Mononuclear cell (primary cell): Measurements from ENCODE around the gene ABCC1. TPM values are rescaled to one million over a fixed set of nuclear protein-coding genes. Genes with fewer than 3 reads are reported as not detected.

ENCODE experiments used
- H3K27me3 ChIP-seq: 2 replicates; pipeline ENCODE4 v1.6.0; 2011; ENCODE audit warnings: low read length, control low read depth; ENCODE audit not compliant: insufficient read depth
- H3K4me1 ChIP-seq: 2 replicates; pipeline ENCODE4 v1.5.1; 2011; ENCODE audit warnings: mild to moderate bottlenecking, low read length, control low read depth; ENCODE audit not compliant: insufficient read depth
- H3K4me3 ChIP-seq: 2 replicates; pipeline ENCODE4 v1.5.1; 2011; ENCODE audit warnings: mild to moderate bottlenecking, low read length, moderate library complexity
- H3K9me3 ChIP-seq: 2 replicates; pipeline ENCODE4 v1.5.1; 2011; ENCODE audit warnings: low read depth, mild to moderate bottlenecking, control low read depth, low read length
- total RNA-seq: library from RNA; depleted of rRNA; stranded (reverse); fragments of >200 nt; gene quantifications from one replicate; pipeline ENCODE4 v1.2.3, GENCODE V29; 2012

The ABCC1 gene
- total RNA-seq, 1 donor, result 27.0 TPM

DNA sequence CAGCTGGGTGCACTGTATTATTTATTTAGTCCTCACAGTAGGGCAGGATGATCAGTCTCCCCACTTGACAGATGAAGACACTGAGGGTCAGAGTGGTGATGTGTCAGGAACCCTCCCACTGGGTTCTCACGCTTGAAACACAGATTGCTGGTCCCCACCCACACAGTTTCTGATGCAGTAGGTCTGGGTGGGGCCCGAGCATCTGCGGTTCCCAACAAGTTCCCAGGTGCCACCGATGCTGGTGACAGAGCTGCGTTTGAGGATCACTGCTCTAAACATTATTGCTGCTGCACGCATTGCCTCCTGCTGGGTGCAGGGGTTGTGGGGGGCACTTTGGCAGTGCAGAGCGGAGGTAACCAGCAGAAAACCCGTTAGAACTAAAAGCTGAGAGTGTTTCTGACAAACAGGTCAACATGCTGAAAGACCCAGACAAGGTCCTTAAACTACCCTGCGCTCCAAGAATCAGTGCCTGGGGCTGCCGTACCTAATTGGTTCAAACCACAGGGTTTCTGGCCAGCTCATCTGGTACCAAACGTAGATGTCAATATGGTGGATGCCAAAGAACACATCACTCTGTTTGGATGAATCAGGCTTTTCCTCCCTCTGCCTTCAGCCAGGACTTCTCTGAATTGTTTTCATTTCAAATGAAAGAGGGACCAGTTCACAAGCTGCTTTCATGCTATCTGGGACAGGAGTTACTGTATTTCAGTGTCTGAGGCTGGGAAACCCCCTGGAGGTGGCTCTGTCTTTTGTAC is 76.0 kb downstream of the ABCC1 start:
- Histone ChIP-seq H3K27me3 (no peaks in the 10 kb centered on the region), H3K9me3 (no peaks in the 10 kb centered on the region), H3K4me1 (peaks cover 56% of the 10 kb centered on the region), H3K4me3 (no peak overlapping the region)

DNA sequence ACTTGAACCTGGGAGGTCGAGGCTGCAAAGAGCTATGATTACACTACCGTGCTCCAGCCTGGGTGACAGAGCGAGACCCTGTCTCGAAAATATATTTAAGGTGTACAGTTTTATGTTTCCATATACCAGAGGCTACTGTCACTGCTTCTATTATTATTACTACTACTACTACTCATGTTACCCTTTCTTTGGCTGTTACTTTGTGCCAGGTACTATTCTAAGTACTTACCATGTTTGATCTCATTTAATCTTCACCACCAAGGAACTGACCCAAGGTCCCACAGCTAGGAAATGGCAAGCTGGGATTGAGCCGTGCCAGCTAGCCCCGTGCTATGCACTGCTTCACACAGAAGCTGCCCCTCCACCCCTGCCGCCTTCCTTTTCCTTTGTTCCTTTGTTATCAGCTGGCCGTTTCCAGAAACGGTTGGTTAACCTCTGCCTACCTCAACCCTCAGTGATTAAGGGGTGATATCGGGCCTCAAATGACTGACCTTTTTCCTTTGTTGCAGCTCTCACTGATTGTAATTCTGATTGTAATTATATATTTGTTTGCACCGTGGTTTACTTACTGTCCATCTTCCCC is 78.4 kb downstream of the ABCC1 start:
- Histone ChIP-seq H3K4me3 (no peak overlapping the region), H3K4me1 (peaks cover 37% of the 10 kb centered on the region), H3K9me3 (no peaks in the 10 kb centered on the region), H3K27me3 (no peaks in the 10 kb centered on the region)

DNA sequence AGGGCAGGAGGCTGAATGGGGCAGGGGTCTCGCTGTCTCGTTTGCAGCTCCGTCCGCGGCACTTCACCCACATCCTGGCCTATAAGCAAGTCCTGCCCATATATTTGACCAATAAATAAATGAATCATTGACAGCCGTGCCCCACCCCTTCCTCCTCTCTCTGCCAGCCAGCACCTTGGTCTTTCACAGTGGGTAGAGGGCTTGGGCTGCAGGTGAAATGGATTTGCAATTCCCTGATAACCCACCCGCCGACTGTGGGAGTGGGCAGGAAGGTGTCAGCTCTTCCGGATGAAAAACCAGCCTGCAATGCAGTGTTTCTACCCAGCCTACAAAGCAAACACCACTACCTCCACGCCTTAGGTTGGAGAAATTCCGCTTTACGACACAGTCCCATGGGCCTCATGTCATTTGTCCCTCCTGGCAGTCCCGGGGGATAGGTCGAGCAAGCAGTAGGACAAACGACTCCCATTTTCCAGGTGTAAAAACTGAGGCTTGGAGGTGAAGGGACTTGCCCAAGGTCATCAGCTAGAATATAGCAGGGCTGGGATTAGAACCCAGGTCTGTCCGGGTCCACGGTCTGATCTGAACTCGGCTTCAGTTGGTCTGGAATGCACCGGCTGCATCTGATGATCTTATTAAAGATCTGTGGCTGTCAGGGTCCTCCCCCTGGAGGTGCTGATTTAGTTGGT is 79.0 kb downstream of the ABCC1 start:
- H3K4me3 ChIP-seq, result no peak overlapping the region
- H3K4me1 ChIP-seq, result peaks cover 43% of the 10 kb centered on the region
- no peaks in the 10 kb centered on the region for H3K27me3 ChIP-seq
- H3K9me3 ChIP-seq, result no peaks in the 10 kb centered on the region

DNA sequence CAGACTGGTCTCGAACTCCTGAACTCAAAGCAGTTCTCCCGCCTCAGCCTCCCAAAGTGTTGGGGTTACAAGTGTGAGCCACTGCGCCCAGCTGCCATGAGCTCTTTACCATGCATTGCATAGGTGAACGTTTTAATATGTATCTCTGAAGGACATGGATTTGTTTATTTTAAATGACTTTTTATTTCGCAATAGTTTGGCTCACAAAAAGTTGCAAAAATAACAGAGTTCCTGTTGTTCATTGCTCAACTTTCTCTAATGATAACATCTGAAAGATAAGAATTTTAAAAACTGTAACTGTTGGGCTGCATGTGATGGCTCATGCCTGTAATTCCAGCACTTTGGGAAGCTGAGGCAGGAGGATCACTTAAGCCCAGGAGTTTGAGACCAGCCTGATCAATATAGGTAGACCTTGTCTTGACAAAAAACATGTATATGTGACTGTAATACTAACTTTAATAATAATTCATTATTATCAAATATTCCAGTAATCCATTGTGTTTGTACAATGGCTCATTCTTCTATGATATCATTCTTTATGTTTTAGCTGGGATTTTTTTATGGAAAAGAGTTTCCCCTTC is 80.1 kb downstream of the ABCC1 start:
- H3K4me3 ChIP-seq, result no peak overlapping the region
- H3K27me3 ChIP-seq, result no peaks in the 10 kb centered on the region
- peaks cover 50% of the 10 kb centered on the region for H3K4me1 ChIP-seq
- H3K9me3 ChIP-seq, result no peaks in the 10 kb centered on the region

DNA sequence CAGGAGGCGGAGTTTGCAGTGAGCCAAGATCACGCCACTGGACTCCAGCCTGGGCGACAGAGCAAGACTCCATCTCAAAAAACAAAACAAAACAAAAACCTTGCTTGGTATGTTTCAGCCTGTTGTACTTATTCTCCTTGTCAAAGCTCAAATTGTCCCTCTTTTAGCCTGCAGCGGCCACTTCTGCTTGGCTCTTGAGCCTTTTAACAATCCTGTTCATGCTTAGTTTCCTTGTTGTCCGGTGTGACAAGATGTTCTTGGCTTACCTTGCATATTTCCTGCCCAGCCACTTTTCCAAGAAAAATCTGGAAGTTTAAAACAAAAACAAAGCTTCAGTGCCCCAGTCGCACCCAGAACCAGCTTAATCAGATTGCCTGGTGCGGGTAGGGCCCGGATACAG is 81.0 kb downstream of the ABCC1 start:
- peaks cover 40% of the 10 kb centered on the region for H3K4me1 ChIP-seq
- H3K9me3 ChIP-seq, result no peaks in the 10 kb centered on the region
- no peaks in the 10 kb centered on the region for H3K27me3 ChIP-seq
- no peak overlapping the region for H3K4me3 ChIP-seq

DNA sequence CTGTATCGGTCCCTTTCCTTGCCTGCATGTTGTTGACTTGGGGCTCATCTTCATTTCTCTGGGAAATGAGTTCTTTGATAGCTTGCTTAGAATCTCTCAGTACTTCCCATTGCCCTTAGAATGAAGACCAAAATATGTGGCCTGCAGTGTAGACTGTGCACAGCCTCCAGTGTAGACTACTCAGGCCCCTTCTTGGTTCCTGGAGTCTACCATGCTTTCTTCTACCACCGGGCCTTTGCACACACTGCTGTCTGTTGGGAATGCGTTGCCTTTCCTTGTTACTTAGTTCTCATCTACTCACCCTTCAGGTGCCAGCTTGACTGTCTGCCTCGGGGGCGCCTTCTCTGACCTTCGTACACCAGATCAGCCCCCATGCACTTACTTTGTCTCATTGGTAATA is 82.0 kb downstream of the ABCC1 start:
- Histone ChIP-seq H3K4me1 (peaks cover 32% of the 10 kb centered on the region), H3K27me3 (no peaks in the 10 kb centered on the region), H3K4me3 (no peak overlapping the region), H3K9me3 (no peaks in the 10 kb centered on the region)

DNA sequence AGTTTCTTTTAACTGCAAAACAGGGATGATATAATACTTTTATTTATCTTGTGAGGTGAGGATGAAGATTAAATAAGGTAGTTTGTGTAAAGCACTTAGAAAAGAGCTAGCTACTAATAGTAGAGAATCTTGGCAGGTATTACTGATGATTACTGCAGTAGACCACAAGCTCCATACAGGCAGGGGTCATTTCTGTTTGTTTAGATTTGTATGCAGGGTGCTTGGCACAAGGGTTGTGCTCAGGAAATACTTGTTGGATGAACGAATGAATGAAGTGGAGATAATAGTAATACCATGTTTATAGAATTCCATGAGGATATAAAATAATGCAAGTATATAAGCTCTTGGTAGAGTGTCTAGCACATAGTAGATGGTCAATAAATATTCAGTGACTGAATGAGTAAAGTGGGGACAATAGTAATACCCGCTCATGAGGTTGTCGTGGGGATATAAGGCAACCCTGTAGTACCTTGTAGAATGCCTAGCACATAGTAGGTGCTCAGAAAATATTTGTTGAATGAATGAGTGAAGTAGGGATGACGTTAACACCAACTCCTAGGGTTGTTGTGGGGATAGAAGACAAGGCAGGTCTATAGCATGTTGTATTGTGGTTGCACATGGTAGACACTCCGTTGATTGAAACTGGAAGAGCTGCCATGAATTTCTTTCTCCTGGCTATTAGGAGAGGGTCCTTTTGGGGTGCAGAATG is 83.0 kb downstream of the ABCC1 start:
- Histone ChIP-seq H3K4me1 (peaks cover 32% of the 10 kb centered on the region), H3K4me3 (no peak overlapping the region), H3K27me3 (no peaks in the 10 kb centered on the region), H3K9me3 (no peaks in the 10 kb centered on the region)

DNA sequence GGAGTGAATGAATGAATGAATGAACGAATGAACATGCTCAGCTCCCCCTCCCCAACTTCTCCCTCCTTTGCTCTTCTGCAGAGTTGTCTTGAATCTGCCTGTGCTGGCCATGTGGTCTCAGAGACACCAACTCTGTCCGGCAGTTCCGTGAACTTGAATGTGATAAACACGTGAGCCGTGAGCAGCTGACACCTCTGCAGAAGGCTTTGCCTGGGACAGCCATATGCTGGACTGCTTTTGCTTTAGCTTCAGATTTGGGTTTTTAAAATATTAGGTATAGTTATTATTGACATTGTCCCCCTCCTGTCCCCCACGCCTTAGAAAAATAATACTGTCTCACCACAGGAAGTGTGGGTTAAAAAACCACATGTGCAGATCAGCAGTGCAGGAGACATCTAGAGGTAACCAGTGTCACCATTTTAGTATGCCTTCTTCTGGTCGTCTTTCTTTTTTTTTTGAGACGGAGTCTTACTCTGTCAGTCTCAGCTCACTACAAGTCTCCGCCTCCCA is 83.8 kb downstream of the ABCC1 start:
- Histone ChIP-seq H3K4me3 (no peak overlapping the region), H3K4me1 (peaks cover 32% of the 10 kb centered on the region), H3K9me3 (no peaks in the 10 kb centered on the region), H3K27me3 (no peaks in the 10 kb centered on the region)

DNA sequence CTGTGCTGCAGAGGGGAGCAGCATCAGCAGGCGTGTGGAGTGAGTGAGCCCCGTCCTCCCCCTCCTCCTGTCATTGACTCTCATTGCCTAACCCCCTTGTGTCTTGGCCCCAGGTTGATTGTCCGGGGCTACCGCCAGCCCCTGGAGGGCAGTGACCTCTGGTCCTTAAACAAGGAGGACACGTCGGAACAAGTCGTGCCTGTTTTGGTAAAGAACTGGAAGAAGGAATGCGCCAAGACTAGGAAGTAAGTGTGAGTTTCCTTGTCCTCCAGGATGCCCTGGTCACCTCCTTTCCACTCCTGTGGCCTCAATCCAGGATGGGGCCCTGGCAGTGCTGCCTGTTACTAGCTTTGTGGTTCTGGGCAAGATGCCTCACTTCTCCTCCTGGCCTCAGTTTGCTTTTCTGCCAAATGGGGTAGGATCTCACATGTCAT is 87.0 kb downstream of the ABCC1 start:
- Histone ChIP-seq H3K4me1 (peaks cover 21% of the 10 kb centered on the region), H3K4me3 (no peak overlapping the region), H3K27me3 (no peaks in the 10 kb centered on the region), H3K9me3 (no peaks in the 10 kb centered on the region)

DNA sequence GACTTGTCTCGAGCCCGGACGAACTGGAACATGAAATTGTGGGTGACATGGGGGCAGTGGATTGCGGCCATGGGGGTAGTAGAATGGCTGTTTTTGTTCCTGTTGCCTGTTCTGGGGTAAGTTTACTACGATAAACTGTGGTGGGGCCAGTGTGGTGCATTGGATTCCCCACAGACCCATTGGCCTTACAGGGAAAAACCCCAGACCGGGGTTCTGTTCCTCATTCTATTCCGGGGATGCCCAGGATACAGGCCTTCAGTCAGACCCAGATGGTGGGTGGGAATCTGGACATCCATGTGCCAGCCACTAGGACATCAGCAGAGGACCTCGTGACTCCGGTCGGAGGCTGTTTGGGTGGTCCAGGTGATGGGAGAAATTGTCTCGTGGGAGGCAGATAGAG is 88.1 kb downstream of the ABCC1 start:
- H3K4me3 ChIP-seq, result no peak overlapping the region
- H3K27me3 ChIP-seq, result no peaks in the 10 kb centered on the region
- no peaks in the 10 kb centered on the region for H3K9me3 ChIP-seq
- peaks cover 21% of the 10 kb centered on the region for H3K4me1 ChIP-seq

DNA sequence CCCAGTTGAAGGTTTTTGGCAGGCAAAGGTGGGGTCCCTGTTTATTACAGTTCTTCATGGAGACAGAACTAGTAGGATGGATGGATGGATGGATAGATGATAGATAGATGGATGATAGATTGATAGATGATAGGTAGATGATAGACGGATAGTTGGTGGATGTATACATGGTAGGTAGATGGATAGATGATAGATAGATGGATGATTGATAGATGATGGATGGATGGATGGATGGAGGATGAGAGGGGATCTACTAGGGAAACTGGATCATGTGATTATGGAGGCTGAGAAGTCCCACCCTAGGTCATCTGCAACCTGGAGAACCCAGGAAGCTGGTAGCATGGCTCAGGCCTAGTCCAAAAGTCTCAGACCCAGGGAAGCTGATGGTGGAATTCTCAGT is 88.6 kb downstream of the ABCC1 start:
- H3K4me3 ChIP-seq, result no peak overlapping the region
- no peaks in the 10 kb centered on the region for H3K27me3 ChIP-seq
- H3K4me1 ChIP-seq, result peaks cover 18% of the 10 kb centered on the region
- no peaks in the 10 kb centered on the region for H3K9me3 ChIP-seq

DNA sequence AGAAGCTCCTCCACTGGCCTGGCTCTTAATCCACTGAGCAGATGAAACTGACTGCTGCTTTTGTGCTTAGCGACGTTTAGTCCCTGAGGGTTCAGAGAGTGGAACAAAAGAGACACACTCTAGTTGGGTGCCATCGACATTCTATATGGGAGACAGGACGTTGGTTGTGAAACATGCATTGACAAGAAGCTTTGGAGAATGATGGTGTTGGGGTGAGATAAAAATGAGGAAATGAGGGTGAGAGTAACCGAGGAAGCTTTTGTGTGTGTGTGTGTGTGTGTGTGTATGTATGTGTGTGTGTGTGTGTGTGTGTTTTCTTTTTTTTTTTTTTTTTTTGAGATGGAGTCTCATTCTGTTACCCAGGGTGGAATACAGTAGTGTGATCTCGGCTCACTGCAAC is 89.5 kb downstream of the ABCC1 start:
- peaks cover 8% of the 10 kb centered on the region for H3K4me1 ChIP-seq
- H3K9me3 ChIP-seq, result no peaks in the 10 kb centered on the region
- no peak overlapping the region for H3K4me3 ChIP-seq
- H3K27me3 ChIP-seq, result no peaks in the 10 kb centered on the region

DNA sequence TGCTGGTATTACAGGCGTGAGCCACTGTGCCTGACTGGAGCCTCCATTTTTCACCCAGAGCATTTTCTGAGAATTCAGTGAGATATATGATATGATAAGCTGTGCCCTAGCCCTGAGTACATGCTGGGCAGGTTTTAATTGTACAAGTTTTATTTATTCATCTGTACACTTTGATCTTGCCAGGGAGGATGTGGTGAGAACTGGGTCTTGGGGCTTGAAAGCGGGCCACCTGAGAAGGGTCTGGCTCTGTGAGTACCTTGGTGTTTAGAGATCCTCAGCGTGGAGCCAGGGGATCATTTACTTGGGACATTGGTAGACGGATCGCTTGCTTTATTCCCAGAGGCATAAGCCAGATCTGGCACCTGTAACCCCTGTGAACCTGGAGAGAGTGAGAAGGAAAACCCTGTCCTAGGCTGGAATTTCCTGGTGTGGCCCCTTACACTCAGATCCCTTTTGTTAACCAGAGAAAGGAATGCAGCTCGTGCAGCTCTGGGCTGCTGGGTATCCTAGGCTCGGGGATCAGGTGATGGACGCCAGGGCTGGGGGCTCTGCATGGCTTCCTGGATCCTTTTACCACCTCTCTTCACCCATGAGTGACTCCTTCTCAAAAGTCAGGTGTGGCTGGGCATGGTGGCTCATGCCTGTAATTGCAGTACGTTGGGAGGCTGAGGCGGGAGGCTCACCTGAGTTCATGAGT is 91.9 kb downstream of the ABCC1 start:
- H3K27me3 ChIP-seq, result no peaks in the 10 kb centered on the region
- H3K4me3 ChIP-seq, result no peak overlapping the region
- H3K9me3 ChIP-seq, result no peaks in the 10 kb centered on the region
- H3K4me1 ChIP-seq, result peaks cover 4% of the 10 kb centered on the region

DNA sequence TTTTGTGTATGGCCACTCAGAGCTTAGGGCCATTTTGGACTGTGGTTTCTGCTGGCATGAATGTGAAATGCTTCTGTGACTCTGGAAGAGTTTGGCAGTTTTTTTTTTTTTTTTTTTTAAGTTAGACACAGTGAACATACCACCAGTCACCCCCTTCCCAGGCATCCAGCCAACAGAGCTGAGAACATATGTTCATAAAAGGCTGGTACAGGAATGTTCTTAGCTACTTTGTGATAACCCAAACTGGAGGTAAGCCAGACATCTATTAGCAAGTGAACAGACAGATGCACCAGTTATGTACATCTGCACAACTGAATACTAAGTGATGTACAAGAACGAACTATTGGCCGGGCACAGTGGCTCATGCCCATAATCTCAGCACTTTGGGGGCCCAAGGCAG is 92.7 kb downstream of the ABCC1 start:
- Histone ChIP-seq H3K4me3 (no peak overlapping the region), H3K27me3 (no peaks in the 10 kb centered on the region), H3K4me1 (peaks cover 4% of the 10 kb centered on the region), H3K9me3 (no peaks in the 10 kb centered on the region)
